K562 (cell line): ENCODE data around the gene EYA3. TPM values are rescaled to one million over a fixed set of nuclear protein-coding genes. Genes with fewer than 3 reads are reported as not detected.

Source experiments
- DLX4 ChIP-seq: fragments of 250-450 bp; sonication (Bioruptor Pico); IDR thresholded peaks from 2 replicates; pipeline ENCODE4 v1.6.1; 2021; ENCODE audit warnings: mild to moderate bottlenecking
- E2F4 ChIP-seq: sonication (generic); formaldehyde crosslinking; IDR thresholded peaks from 2 replicates; pipeline ENCODE4 v1.8.0; 2022; ENCODE audit warnings: mild to moderate bottlenecking, low read depth, missing genetic modification reagents
- GTF2E2 ChIP-seq: fragments of 200-800 bp; sonication (Bioruptor generic); IDR thresholded peaks from 2 replicates; pipeline ENCODE4 v1.6.1; 2016; ENCODE audit warnings: missing genetic modification characterization, missing compliant biosample characterization
- HMG20B ChIP-seq: fragments of 250-450 bp; sonication (Bioruptor Pico); IDR thresholded peaks from 2 replicates; pipeline ENCODE4 v1.5.0; 2021; ENCODE audit warnings: mild to moderate bottlenecking
- HMGN3 ChIP-seq: IDR thresholded peaks from 2 replicates; pipeline ENCODE4 v1.6.1; 2011; ENCODE audit warnings: borderline replicate concordance, low read depth, mild to moderate bottlenecking, mixed read lengths, low read length; ENCODE audit not compliant: insufficient read length; ENCODE audit errors: extremely low read depth
- NFATC3 ChIP-seq: fragments of 450-650 bp; IDR thresholded peaks from 2 replicates; pipeline ENCODE4 v1.6.1; 2017; ENCODE audit warnings: mild to moderate bottlenecking
- NFIC ChIP-seq: fragments of 450-650 bp; IDR thresholded peaks from 2 replicates; pipeline ENCODE4 v1.6.1; 2017; ENCODE audit warnings: mild to moderate bottlenecking, inconsistent platforms
- NFIX ChIP-seq: fragments of 250-450 bp; sonication (Bioruptor Pico); IDR thresholded peaks from 2 replicates; pipeline ENCODE4 v1.4.0; 2020; ENCODE audit warnings: low read depth, mild to moderate bottlenecking, moderate library complexity
- PHF20 ChIP-seq: fragments of 450-650 bp; IDR thresholded peaks from 2 replicates; pipeline ENCODE4 v1.6.1; 2018; ENCODE audit not compliant: partially characterized antibody
- POLR2B ChIP-seq: fragments of 450-650 bp; IDR thresholded peaks from 2 replicates; pipeline ENCODE4 v1.6.1; 2018; ENCODE audit warnings: low read depth; ENCODE audit not compliant: partially characterized antibody
- PRDM10 ChIP-seq: fragments of 450-650 bp; IDR thresholded peaks from 2 replicates; pipeline ENCODE4 v1.6.1; 2018; ENCODE audit not compliant: partially characterized antibody
- PURB ChIP-seq: sonication (generic); formaldehyde crosslinking; IDR thresholded peaks from 2 replicates; pipeline ENCODE4 v1.9.0; 2021; ENCODE audit warnings: low read depth, mild to moderate bottlenecking, missing genetic modification reagents
- SMARCA5 ChIP-seq: fragments of 450-650 bp; IDR thresholded peaks from 2 replicates; pipeline ENCODE4 v1.6.1; 2016
- SREBF1 ChIP-seq: fragments of 150-350 bp; IDR thresholded peaks from 2 replicates; pipeline ENCODE4 v1.6.1; 2014; ENCODE audit warnings: antibody characterized with exemption, low read depth, low read length, borderline replicate concordance
- STAT6 ChIP-seq: sonication (generic); formaldehyde crosslinking; IDR thresholded peaks from 2 replicates; pipeline ENCODE4 v1.8.1; 2023; ENCODE audit warnings: mild to moderate bottlenecking, missing genetic modification reagents
- TBP ChIP-seq: optimal IDR thresholded peaks from 2 replicates; pipeline ENCODE3; 2011; ENCODE audit warnings: low read depth, low read length, improper control_type of control experiment
- ZBTB33 ChIP-seq: sonication (generic); formaldehyde crosslinking; IDR thresholded peaks from 2 replicates; pipeline ENCODE4 v1.8.1; 2023; ENCODE audit warnings: mild to moderate bottlenecking, missing genetic modification reagents
- ZNF175 ChIP-seq: fragments of 200-800 bp; sonication (Bioruptor generic); IDR thresholded peaks from 2 replicates; pipeline ENCODE4 v1.6.1; 2016; ENCODE audit warnings: low read depth, mild to moderate bottlenecking, missing genetic modification characterization, missing compliant biosample characterization
- ZNF184 ChIP-seq: sonication (generic); formaldehyde crosslinking; IDR thresholded peaks from 2 replicates; pipeline ENCODE4 v1.5.0; 2020; ENCODE audit warnings: missing genetic modification reagents
- polyA plus RNA-seq, 8 experiments: library from polyadenylated mRNA; depleted of rRNA in 4 of 8; stranded (reverse) in 5 of 8; unstranded in 3 of 8; fragments of >200 nt; fragmentation: Nextera tagmentation in 2 of 8; fragmentation: Illumina TruSeq in 1 of 8; extraction: Ambion mirVana in 2 of 8; extraction: Trizol in 1 of 8; gene quantifications; 2 replicates each; pipeline versions ENCODE4 v1.2.1 to v1.2.3, GENCODE V29; 2011 to 2014; ENCODE audit warnings: inconsistent platforms in 1 of 8, missing spikeins in 1 of 8
- total RNA-seq, 7 experiments: library from RNA; depleted of rRNA in 6 of 7; stranded (reverse); fragments of >200 nt in 6 of 7; fragmentation: Illumina TruSeq in 2 of 7; extraction: Trizol in 2 of 7; gene quantifications; 2 replicates each; pipeline versions ENCODE4 v1.2.1 to v1.2.3, GENCODE V29; 2011 to 2021; ENCODE audit warnings: low replicate concordance in 1 of 7

Gene EYA3
- total and polyA plus RNA-seq, 9 of the 15 experiments (the other 6 are each of a cell fraction or from before 2014, with no cell fraction given): 21.7 to 64.0 (median 43.6) TPM

- no peak for TF ChIP-seq PRDM10
- no peak for TF ChIP-seq PHF20
- TF ChIP-seq ZNF184: no peak
- no peak for TF ChIP-seq SMARCA5
- TF ChIP-seq STAT6 (CRISPR knock-in tag): no peak
- no peak for TF ChIP-seq PURB
- peak; percentile 66 for TF ChIP-seq POLR2B
- no peak for TF ChIP-seq ZBTB33 (CRISPR knock-in tag)
- TF ChIP-seq TBP: peak; percentile 58
- TF ChIP-seq NFIC: no peak
- TF ChIP-seq NFIX (CRISPR knock-in tag): no peak
- TF ChIP-seq E2F4: no peak
- TF ChIP-seq HMGN3: no peak
- no peak for TF ChIP-seq GTF2E2
- no peak for TF ChIP-seq DLX4 (CRISPR knock-in tag)
- TF ChIP-seq SREBF1: no peak
- TF ChIP-seq HMG20B (CRISPR knock-in tag): no peak
- no peak for TF ChIP-seq ZNF175 (CRISPR knock-in tag)
- TF ChIP-seq NFATC3: no peak
Measured at GRCh38 chr1:28104866-28105467, 16.6 kb upstream of the EYA3 start (continued).
